HG03066 (cell line): ENCODE measurements around the gene AADACL4.
"Not testable (repeated sequence)": the region's sequence is repeated elsewhere in the genome, so short reads cannot be mapped to it uniquely, and the experiment has no call there.

ENCODE experiments used
- ATAC-seq: cut with Tn5 transposase; IDR thresholded peaks from one replicate; pipeline ENCODE4 v1.9.1; 2021; ENCODE audit warnings: low read depth; ENCODE audit not compliant: unreplicated experiment

AADACL4 gene

GRCh38 chr1:12656575-12656974 lies 12.7 kb downstream of the AADACL4 start:
- no peak for ATAC-seq

DNA sequence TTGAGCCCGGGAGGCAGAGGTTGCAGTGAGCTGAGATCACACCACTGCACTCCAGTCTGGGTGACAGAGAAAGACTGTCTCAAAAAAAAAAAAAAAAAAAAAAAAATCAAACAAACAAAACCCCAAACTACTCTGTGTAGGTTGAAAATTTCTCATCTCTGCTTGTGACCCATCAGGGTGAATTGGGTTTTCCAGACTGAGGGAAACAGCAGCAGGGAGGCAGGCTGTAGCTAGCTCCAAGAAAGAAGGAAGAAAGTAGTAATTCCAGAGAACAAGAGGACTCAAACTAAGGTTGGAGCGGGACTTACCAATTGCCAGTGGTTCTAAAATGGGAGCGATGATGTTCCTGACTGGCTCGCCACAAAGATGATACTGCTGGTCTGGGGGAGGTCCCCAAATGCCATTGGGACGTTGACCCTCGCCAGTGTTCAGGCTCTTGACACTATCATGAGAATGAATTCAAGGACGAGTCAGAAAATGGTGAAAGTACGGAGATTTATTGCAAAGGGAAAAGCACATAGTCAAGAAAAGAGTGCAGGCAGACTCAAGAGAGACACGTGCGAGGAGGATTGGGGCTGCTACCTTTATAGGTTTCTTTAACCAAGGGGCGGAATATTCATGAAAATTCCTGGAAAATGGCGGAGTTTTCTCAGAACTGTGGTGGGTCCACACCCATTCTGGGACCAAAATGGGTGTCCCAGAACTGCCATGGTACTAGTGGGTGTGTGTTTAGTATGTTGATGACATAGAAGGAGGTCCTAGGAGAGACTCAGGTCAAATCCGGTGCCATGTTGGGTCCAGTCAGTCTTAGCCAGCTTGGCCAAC lies 13.4 kb downstream of the AADACL4 start:
- no peak for ATAC-seq

GRCh38 chr1:12657885-12658512 lies 14.1 kb downstream of the AADACL4 start:
- ATAC-seq = not testable (repeated sequence)

DNA sequence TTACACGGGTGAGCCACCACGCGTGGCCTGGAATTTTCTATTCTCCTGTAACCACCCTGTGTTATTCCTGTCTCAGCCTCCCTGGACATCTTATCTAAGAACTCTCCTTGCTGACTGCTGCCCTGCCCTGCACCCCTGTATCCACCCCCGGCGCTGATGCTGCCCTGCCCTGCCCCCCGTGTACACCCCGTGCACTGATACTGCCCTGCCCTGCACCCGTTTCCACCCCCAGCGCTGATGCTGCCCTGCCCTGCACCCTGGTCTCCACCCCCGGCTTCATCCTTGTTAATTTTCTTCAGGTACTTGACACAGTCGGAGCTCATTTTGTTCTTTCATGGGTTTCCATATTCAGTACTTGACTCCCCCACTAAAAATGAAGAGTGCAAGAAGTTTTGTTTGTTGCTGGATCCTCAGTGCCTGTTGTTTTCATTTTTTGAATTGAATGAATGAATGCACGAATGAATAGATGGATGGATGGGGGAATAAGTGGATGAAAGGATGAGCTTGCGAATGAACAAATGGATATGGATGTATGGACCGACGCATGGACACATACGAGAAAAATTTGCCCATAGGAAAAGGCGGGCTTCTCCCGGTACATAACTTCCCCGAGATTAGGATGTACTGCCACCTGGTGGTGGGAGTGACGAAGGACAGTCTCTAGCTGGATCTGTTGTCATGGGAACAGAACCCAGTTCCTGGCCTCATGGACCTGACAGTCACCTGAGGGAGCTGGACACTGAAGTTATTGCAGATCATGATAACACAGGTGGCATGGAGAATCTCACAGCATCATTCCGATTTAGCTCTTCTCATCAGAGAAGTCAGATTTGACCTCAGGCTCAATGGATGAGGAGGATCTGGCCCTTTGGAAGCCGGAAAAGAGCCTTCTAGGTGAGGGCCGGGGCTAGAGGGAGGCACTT lies 14.9 kb downstream of the AADACL4 start:
- no peak for ATAC-seq

- ATAC-seq = no peak
Observed at GRCh38 chr1:12661606-12662219, 17.8 kb downstream of the AADACL4 start.

- no peak for ATAC-seq
Observed at GRCh38 chr1:12662556-12662955, 18.7 kb downstream of the AADACL4 start.

DNA sequence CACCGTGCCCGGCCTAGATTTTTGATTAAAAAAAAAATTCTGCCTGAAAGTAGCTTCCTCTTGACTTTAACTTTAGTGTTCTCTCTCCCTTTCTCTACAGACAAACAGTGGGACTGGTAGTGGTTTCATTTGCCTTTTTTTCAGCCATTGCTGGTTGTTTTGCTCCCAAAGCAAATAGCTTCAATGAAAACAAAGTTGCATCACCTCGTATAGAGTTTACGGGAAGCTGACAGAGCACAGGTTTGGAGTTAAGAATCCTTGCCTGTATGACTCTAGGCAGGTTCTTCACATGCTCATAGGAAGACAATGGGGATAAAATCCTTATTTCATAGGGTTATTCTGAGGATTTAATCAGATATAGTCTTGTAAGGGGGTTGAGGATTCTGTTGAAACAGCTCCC lies 21.6 kb downstream of the AADACL4 start:
- ATAC-seq = no peak

- ATAC-seq = no peak
Observed at GRCh38 chr1:12666141-12666735, 22.4 kb downstream of the AADACL4 start.

DNA sequence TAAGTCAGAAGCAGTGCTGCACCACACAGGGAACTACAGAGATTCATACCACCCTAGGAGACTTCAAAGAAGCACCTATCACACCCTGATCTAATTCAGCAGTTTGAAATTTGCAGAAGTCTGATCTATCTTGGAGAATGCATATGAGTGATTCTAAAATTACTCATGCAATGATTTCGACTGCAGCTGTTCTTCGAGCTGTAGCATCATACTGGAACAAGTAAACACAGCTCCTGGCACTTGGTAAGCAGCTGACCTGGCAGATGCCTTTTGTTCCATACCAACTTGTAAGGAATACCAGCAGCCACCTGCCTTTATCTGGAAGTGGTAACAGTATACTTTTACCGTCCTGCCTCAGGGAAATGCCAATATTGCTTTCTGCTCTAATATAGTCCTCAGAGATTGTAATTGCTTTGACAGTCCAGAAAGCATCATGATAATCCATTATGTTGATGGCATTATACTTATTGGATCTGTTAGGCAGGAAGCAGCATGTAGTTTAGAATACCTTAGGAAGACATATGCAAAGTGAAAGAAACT lies 25.7 kb downstream of the AADACL4 start:
- ATAC-seq = no peak

DNA sequence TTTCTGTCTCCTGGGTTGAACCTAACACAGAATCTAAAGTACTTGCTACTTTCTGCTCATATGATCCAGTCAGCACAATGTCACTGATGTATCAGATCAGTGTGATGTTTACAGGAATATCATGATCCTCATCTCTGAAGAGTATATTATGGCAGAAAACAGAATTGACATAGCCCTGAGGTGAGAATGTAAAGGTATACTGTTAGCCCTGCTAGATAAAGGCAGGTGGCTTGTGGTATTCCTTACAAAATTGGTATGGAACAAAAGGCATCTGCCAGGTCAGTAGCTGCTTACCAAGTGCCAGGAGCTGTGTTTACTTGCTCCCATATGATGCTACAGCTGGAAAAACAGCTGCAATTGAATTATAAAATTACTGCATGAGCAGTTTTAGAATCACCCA lies 30.5 kb downstream of the AADACL4 start:
- no peak for ATAC-seq

DNA sequence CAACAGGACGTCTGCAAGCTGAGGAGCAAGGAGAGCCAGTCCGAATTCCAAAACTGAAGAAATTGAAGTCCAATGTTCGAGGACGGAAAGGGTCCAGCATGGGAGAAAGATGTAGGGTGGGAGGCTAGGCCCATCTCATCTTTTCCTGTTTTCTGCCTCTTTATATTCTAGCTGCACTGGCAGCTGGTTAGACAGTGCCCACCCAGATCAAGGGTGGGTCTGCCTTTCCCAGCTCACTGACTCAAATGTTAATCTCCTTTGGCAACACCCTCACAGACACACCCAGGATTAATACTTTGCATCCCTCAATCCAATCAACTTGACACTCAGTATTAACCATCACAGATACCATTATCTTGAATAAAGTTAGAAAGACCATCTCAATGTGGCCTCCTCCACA lies 32.2 kb downstream of the AADACL4 start:
- ATAC-seq = not testable (repeated sequence)

- no peak for ATAC-seq
Observed at GRCh38 chr1:12677565-12677964, 33.7 kb downstream of the AADACL4 start.

GRCh38 chr1:12678350-12678749 lies 34.5 kb downstream of the AADACL4 start:
- no peak for ATAC-seq

DNA sequence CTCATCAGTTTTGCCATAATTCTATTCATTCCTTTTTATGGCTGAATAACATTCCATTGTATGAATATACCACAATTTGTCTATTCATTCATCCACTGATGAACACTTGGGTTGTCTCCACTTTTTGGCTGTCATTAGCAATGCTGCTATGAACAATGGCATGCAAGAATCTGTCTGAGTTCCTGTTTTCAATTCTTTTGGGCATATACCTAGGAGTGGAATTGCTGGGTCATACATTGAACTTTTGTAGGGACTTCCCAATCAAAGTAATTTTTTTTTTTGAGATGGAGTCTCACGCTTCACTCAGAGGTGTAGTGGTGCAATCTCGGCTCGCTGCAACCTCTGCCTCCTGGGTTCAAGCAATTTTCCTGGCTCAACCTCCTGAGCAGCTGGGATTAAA lies 34.9 kb downstream of the AADACL4 start:
- no peak for ATAC-seq

DNA sequence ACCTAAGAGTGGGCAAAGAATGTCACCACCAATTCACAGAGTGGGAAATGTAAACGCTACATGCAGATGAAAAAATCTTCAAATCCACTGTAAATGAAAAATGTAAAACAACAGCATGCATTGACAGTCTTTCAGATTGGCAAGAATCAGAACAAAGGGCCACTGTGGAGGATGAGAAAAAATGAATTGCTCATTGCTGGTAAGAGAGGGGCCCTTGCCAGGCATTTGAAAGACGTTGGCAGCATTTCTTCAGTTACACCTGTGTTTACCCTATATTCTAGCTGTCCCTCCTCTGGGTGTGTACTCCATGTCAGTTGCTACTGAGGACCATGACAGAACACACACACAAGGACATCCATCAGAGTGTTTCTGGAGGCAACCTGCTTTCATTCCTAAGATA lies 46.3 kb downstream of the AADACL4 start:
- ATAC-seq = no peak

DNA sequence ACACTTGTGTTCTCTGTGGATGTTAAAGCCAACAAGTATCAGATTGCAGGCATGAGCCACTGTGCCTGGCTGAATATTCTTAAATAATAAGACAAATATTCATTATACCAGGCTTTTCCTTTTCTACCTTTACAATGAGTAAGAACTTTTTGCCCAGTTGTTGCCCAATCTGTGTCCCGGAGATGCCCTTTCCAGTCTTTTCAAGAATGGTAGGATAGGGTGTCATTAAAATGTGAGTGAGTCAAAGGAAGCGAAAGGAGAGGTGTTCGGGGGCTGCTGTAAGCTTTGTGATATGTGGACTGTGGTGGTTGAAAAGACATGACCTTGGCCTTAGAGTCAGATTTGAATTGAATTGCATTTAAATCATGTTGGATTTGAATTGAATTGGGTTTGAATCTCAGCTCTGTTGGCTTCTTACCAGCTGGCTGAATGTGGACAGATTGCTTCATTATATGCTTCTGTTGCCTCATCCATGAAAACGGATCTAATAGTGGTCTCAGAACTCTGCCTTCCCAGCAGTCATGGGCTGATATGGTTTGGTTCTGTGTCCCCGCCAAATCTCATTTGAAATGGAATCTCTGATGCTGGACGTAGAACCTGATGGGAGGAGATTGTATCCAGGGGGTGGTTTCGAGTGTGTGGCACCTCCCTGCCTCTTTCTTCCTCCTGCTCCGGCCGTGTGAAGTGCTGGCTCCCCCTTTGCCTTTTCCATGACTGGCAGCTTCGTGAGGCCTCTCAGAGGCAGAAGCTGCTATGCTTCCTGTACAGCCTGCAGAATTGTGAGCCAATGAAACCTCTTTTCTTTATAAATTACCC lies 49.3 kb downstream of the AADACL4 start:
- no peak for ATAC-seq

- ATAC-seq = no peak
Observed at GRCh38 chr1:12696658-12697057, 52.8 kb downstream of the AADACL4 start.

- ATAC-seq = no peak
Observed at GRCh38 chr1:12697397-12697796, 53.5 kb downstream of the AADACL4 start.

- ATAC-seq = no peak
Observed at GRCh38 chr1:12703821-12704451, 60.1 kb downstream of the AADACL4 start.
